Measurements from ENCODE around the gene DRG2. TPM values are rescaled to one million over a fixed set of nuclear protein-coding genes. Genes with fewer than 3 reads are reported as not detected.

DRG2 gene
- total RNA-seq, 1 experiment from 2014 or later, result 41.5 TPM

DNA sequence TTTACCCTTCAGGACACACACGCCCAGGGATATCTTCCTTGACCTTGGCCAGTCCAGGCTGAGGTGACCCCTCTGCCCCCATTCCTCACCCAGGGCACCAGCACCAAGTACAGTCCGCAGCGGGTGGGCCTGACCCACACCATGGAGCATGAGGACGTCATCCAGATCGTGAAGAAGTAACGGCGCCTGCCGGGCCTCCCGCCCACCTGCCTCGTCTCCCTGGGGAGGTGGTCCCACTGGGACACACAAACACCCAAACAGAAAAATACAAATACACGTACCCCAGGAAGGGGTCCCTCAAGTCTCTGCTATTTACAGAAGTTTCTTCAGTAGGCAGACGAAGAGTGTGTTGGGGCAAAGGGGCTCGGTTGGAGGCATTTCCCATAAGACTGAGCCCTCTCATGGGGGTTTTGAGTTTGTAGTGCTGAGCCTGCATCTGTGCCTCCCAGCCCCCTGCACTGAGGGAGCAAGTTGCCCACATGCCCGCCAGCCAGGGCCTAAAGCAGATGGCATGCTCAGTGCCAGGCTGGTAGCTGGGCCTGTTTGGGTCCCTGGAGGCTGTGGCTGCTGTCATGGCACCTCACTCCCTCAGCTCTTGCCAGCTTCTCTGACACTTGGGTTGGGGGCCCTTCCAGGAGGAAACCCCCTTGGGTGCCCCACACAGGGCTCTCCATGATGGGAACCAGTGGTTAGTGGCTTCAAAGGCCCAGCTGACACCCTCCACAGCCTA lies 19.5 kb downstream of the DRG2 start:
- Histone ChIP-seq H3K36me3 (no peaks in the 10 kb centered on the region), H3K27me3 (no peaks in the 10 kb centered on the region), H3K4me3 (no peak overlapping the region), H3K9me3 (no peaks in the 10 kb centered on the region)
- DNase-seq, result no peak

DNA sequence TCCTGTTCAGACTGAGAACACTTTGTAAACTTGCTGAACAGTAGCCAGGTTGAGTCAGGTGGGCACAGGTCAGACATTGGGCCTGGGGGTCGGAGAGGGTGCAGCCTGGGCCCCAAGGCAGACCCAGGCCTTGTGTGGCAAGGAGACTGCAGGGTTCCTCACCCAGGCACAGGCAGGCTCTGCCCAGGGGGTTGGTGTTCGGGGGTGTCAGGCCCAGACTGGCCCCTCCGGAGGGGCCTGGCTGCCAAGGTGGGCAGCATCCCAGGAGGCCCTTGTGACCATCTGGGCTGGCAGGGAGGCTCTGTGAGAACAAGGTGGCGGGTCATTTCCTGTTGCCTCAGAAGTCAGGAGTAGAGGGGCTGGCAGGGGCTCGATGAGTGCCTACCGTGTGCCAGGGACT lies 20.2 kb downstream of the DRG2 start:
- Histone ChIP-seq H3K9me3 (no peaks in the 10 kb centered on the region), H3K4me3 (no peak overlapping the region), H3K27me3 (no peaks in the 10 kb centered on the region), H3K36me3 (no peaks in the 10 kb centered on the region)
- DNase-seq, result no peak

DNA sequence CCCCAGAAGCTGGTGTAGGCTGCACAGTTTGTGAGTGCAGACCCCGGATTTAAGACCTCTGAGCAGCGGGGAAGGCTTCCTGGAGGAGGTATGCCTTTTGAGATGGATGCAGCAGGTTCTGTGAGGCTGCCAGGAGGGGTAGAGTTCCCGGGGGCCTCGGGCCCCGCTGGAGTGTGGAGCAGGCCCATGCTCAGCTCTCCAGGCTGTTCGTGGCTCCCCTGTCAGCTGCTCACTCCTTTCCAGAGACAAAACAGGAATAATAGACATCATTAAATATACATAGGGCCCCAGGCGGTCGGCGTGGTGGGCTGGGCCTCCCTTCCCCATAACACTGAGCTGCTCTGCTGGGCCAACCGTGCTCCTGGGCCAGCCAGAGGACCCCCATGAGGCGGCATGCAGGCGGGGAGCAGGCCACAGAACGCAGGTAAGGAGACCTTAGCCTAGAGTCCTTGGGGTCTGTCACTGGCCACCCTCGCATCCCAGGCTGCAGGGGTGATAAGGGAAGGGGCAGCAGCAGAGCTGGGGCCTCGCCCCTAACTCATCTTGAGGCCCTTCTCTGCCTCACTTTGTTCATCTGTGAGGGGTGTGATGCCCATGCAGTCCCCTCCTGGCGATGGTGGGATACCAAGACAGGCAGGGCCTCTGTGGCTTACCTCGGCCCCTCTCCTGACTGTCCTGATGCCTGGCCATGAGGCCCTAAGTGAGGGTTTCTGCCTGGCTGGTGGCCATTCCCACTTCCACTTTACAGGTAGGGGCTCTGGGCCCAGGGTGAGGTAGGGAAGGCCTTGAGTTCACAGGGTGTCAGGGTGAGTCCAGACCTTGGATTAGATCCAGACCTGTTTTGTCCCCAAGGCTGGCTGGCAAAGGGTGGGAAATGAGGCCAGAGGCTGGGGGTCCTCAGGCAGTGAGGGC lies 20.9 kb downstream of the DRG2 start, which contains the start of gene MYO15A:
Gene MYO15A, plus strand, starts transcription at position 356 of the 912 bp plus-strand sequence. CDS start 10,045 bp downstream, outside the sequence.
- Histone ChIP-seq H3K36me3 (no peaks in the 10 kb centered on the region), H3K27me3 (no peaks in the 10 kb centered on the region), H3K9me3 (no peaks in the 10 kb centered on the region), H3K4me3 (no peak within 1 kb of the TSS)
- DNase-seq, result no peak

DNA sequence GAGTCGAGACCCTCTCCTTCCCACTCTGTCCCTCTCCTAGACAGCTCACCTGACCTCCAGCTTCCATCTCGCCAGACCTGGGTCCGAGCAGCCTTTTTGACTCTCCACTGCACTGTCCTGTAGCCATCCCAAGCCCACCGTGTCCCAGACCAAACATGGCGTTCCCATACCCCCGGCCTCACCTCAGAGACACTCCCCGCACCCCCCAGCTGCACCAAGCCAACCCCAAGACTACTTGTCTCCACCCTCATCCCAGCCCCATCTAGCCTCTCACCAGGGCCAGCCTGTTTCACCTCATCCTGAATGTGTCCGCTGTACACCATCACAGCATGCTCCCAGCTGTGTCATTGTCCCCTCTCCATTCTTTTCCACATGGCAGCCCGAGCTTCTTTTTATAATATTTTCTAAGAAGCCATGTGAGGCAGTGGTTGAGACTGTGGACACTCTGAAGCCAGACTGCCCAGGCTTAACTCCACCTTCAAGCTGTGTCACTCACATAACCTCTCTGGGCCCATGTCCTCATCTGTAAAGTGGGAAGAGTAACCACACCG lies 22.3 kb downstream of the DRG2 start:
- no peak for DNase-seq
- Histone ChIP-seq H3K27me3 (no peaks in the 10 kb centered on the region), H3K36me3 (no peaks in the 10 kb centered on the region), H3K4me3 (no peak overlapping the region), H3K9me3 (no peaks in the 10 kb centered on the region)

DNA sequence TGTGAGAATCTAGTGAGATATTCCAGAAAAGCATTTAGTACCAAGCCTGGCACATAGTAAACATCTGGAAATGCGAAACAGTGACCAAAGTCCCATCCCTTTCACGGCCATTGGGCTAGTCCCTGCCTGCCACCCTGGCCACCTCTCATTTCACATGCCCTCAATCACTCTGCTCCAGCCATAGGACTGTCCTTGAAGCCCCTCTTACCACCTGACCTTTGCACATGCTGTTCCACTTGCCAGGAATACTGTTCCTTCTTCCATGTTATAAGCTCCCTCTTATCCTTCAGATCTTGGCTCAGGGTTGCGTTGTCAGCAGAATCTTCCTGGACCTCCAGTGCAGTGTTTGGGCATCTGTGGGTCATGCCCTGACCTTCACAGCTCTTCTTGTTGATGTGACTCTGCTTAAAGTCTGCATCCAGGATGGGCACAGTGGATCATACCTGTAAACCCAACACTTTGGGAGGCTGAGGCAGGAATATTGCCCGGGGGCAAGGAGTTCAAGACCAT lies 22.9 kb downstream of the DRG2 start:
- Histone ChIP-seq H3K27me3 (no peaks in the 10 kb centered on the region), H3K9me3 (no peaks in the 10 kb centered on the region), H3K4me3 (no peak overlapping the region), H3K36me3 (no peaks in the 10 kb centered on the region)
- no peak for DNase-seq

DNA sequence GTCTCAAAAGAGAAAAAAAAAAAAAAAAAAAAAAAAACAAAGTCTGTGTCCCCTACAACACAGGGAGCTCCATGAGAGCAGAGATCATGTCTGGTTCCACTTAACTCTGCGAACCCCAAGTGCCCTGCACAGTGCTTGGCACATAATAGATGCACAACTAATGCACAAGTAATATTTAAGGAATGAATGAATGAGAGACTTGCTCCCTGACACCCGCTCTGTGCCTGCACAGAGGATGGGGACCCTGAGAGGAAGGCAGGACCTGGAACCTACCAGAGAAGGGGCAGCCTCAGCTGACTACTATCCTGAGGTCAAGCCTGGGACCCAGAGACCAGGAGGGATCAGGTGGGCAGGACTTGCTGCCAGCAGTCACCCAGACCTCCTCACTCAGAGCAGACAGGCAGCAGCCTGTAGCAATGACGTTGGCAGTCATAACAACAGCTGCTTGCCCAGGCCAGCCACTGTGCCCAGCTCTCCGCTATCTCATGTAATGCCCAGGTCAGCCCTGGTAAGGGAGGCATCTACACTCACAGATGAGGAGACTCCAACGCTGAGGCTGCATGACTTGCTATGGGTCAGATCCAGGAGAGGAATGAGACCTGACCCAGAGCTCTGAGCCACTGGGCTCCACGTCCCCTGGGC lies 23.7 kb downstream of the DRG2 start:
- Histone ChIP-seq H3K4me3 (no peak overlapping the region), H3K9me3 (no peaks in the 10 kb centered on the region), H3K36me3 (no peaks in the 10 kb centered on the region), H3K27me3 (no peaks in the 10 kb centered on the region)
- DNase-seq, result no peak

DNA sequence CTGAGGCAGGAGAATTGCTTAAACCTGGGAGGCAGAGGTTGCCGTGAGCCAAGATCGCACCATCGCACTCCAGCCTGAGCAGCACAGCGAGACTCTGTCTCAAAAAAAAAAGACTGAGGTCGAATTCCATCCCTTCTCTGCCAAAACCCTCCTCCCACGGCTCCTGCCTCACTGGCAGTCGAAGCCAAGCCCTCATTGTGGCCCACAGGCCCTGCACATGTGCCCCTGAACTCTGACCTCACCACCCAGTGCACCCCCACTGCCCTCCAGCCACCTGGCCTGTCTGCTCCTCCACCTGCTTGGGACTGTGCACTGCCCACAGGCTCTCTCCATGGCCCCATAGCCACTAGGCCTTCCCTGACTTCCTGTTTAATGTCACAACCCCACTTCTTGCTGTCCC lies 27.8 kb downstream of the DRG2 start:
- no peaks in the 10 kb centered on the region for H3K9me3 ChIP-seq

DNA sequence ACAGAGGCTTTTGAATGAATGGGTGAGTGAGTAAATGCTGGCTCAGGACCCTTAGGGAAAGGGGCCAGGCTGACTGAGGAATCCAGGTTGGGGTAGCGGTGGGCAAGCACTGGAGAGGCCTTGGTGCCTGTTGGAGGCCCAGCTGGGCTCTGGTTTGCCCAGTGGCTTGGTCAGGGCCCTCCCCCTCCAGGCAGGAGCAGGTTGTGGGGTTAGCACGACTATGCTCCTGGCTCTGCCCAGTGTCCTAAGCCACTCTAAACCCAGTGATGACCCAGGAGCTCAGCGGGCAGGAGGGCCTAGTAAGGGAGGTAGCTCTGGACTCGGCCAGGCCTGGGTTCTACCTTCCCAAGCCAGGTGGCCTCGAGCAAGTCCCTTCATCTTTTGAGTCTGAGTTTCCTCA lies 28.3 kb downstream of the DRG2 start:
- Histone ChIP-seq H3K4me3 (no peak overlapping the region), H3K9me3 (no peaks in the 10 kb centered on the region), H3K27me3 (no peaks in the 10 kb centered on the region), H3K36me3 (no peaks in the 10 kb centered on the region)
- no peak for DNase-seq

More for the DNA sequence above, 27.8 kb downstream of the DRG2 start:
- Histone ChIP-seq H3K27me3 (no peaks in the 10 kb centered on the region), H3K36me3 (no peaks in the 10 kb centered on the region), H3K4me3 (no peak overlapping the region)
- DNase-seq, result no peak

DNA sequence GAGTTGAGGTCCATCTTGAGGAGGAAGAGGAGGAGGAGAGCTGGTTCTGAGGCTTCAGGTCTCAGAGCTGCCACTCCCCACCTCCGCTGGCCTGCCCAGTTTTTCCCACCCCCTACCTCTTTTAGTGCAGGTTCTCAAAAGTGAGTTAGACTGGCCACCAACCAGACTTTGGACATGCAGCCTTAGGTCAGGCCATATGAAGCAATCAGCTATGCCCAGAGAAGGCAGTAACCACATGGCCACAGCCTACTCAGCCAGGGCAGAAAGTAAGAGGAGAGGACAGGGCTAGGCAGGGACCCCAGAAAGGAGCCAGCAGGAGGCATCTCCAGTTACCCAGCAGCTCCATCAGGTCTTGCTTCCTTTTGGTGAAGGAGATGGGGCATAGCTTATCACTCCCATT lies 29.8 kb downstream of the DRG2 start:
- DNase-seq, result no peak
- no peaks in the 10 kb centered on the region for H3K27me3 ChIP-seq

DNA sequence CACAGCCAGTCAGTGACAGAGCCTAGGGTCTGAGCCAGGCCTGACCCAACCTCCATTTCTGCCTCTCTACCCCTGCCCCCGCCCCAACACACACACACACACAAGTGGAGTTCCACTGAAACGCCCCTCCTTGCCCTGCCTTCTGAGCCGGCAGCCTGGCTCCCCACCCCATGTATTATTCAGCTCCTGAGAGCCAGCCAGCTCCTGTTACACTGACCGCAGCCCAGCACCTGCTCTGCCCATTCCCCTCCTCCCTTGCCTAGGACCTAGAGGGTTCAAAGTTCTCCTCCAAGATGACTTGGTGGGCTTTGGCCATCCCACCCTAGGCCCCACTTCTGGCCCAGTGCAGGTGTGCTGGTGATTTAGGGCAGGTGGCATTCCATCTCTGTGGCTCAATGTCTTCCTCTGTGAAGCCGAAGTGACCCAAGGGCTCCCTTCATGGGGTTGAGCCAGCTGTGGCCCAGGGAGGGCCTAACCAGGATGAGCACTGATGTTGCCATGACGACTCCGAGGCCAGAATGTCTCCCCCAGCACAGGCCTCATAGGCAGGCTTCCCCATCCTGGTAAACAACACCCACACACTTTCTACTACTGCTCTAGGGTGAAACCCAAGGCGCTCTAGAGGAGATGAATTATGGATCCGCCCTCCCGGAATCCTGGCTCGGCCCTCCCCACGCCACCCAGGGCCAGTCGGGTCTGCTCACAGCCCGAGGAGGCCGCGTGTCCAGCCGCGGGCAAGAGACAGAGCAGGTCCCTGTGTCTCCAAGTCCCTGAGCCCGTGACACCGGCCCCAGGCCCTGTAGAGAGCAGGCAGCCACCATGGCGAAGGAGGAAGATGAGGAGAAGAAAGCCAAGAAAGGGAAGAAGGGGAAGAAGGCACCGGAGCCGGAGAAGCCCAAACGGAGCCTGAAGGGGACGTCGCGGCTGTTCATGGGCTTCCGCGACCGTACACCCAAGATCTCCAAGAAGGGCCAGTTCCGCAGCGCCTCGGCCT lies 30.5 kb downstream of the DRG2 start:
- H3K27me3 ChIP-seq, result no peaks in the 10 kb centered on the region
- no peaks in the 10 kb centered on the region for H3K9me3 ChIP-seq
- no peak for DNase-seq
- no peaks in the 10 kb centered on the region for H3K36me3 ChIP-seq
- no peak overlapping the region for H3K4me3 ChIP-seq

More for the DNA sequence above, 29.8 kb downstream of the DRG2 start:
- H3K4me3 ChIP-seq, result no peak overlapping the region
- no peaks in the 10 kb centered on the region for H3K36me3 ChIP-seq
- H3K9me3 ChIP-seq, result no peaks in the 10 kb centered on the region

DNA sequence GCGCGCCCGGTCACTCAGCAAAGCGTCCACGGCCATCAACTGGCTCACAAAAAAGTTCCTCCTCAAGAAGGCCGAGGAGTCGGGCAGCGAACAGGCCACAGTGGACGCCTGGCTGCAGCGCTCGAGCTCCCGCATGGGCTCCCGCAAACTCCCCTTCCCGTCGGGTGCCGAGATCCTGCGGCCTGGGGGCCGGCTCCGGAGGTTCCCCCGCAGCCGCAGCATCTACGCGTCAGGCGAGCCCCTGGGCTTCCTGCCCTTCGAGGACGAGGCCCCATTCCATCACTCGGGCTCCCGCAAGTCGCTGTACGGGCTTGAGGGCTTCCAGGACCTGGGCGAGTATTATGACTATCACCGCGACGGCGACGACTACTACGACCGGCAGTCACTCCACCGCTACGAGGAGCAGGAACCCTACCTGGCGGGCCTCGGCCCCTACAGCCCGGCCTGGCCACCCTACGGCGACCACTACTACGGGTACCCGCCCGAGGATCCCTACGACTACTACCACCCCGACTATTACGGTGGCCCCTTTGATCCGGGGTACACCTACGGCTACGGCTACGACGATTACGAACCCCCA lies 31.5 kb downstream of the DRG2 start:
- no peak for DNase-seq
- H3K9me3 ChIP-seq, result no peaks in the 10 kb centered on the region

DNA sequence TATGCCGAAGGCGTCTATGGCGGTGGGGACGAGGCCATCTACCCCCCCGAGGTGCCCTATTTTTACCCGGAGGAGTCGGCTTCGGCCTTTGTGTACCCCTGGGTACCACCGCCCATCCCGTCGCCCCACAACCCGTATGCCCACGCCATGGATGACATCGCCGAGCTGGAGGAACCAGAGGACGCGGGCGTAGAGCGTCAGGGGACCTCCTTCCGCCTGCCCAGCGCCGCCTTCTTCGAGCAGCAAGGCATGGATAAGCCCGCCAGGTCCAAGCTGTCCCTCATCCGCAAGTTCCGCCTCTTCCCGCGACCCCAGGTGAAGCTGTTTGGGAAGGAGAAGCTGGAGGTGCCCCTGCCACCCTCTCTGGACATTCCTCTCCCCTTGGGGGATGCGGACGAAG lies 32.2 kb downstream of the DRG2 start:
- no peak for DNase-seq
- no peak overlapping the region for H3K4me3 ChIP-seq

More for the DNA sequence above, 31.5 kb downstream of the DRG2 start:
- H3K36me3 ChIP-seq, result no peaks in the 10 kb centered on the region
- no peak overlapping the region for H3K4me3 ChIP-seq
- H3K27me3 ChIP-seq, result no peaks in the 10 kb centered on the region

DNA sequence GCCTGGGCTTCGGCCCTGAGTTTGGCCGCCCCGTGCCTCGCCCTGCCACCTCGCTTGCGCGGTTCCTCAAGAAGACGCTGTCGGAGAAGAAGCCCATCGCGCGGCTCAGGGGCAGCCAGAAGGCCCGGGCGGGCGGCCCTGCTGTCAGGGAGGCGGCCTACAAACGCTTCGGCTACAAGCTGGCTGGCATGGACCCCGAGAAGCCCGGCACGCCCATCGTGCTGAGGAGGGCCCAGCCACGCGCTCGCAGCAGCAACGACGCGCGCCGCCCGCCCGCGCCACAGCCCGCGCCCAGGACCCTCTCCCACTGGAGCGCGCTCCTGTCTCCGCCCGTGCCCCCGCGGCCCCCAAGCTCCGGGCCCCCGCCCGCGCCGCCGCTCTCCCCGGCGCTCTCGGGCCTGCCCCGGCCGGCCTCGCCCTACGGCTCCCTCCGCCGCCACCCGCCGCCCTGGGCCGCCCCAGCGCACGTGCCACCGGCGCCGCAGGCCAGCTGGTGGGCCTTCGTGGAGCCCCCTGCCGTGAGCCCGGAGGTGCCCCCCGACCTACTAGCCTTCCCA lies 32.8 kb downstream of the DRG2 start:
- Histone ChIP-seq H3K36me3 (no peaks in the 10 kb centered on the region), H3K27me3 (no peaks in the 10 kb centered on the region), H3K9me3 (no peaks in the 10 kb centered on the region), H3K4me3 (no peak overlapping the region)
- no peak for DNase-seq

More for the DNA sequence above, 32.2 kb downstream of the DRG2 start:
- Histone ChIP-seq H3K27me3 (no peaks in the 10 kb centered on the region), H3K36me3 (no peaks in the 10 kb centered on the region), H3K9me3 (no peaks in the 10 kb centered on the region)

DNA sequence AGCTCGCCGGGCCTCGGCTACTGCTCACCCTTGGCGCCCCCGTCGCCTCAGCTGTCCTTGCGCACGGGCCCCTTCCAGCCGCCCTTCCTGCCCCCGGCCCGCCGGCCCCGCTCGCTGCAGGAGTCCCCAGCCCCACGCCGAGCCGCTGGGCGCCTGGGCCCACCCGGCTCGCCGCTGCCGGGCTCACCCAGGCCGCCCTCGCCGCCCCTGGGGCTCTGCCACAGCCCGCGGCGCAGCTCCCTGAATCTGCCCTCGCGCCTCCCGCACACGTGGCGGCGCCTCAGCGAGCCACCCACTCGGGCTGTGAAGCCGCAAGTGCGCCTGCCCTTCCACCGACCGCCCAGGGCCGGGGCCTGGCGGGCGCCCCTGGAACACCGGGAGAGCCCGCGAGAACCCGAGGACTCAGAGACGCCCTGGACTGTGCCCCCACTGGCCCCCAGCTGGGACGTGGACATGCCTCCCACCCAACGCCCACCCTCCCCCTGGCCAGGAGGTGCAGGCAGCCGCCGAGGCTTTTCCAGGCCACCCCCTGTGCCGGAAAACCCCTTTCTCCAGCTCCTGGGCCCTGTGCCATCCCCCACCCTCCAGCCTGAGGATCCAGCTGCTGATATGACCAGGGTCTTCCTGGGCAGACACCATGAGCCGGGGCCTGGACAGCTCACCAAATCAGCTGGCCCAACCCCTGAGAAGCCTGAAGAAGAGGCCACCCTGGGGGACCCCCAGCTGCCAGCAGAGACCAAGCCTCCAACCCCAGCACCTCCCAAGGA lies 33.6 kb downstream of the DRG2 start:
- H3K9me3 ChIP-seq, result no peaks in the 10 kb centered on the region
- DNase-seq, result no peak
- no peaks in the 10 kb centered on the region for H3K27me3 ChIP-seq
- H3K36me3 ChIP-seq, result no peaks in the 10 kb centered on the region
- no peak overlapping the region for H3K4me3 ChIP-seq
